ENCODE results near the gene AOAH.

AOAH gene

GRCh38 chr7:36568452-36568849 lies 155.8 kb downstream of the AOAH start:
- Histone ChIP-seq H3K27me3 (ENCODE audit: insufficient read depth, low read length, poor library complexity) (no peaks in the 10 kb centered on the region), H2AFZ (ENCODE audit: low read depth, low read length) (peak overlapping the region; percentile 10; the same call in 1 of the 2 replicates), H3K4me1 (ENCODE audit: insufficient read depth, low read length) (peaks cover 54% of the 10 kb centered on the region), H4K20me1 (ENCODE audit: insufficient read depth, low read length) (no peaks in the 10 kb centered on the region), H3K36me3 (ENCODE audit: insufficient read depth, low read length) (no peaks in the 10 kb centered on the region), H3K79me2 (ENCODE audit: insufficient read depth, low read length) (no peaks in the 10 kb centered on the region), H3K4me3 (ENCODE audit: low read depth in 1 of 2, low read length in 2 of 2) (no peak overlapping the region), H3K9me3 (ENCODE audit: insufficient read depth, low read length, severe bottlenecking) (no peaks in the 10 kb centered on the region), H3K9ac (ENCODE audit: low read depth, low read length) (no peak overlapping the region), H3K4me2 (ENCODE audit: insufficient read depth, low read length) (no peak overlapping the region), H3K27ac (ENCODE audit: low read length) (peak overlapping the region; percentile 17)
- ATAC-seq (ENCODE audit: insufficient read depth, low read depth), result no peak
- DNase-seq, result no peak
- TF ChIP-seq CTCF (IDR thresholded peaks at IDR 0.05; ENCODE audit: borderline replicate concordance, extremely low read depth, low read length, poor library complexity, severe bottlenecking) (no peak), EZH2 (IDR thresholded peaks at IDR 0.05; ENCODE audit: borderline replicate concordance, low read depth, low read length, severe bottlenecking) (no peak)

- Histone ChIP-seq H3K27me3 (ENCODE audit: insufficient read depth, low read length, poor library complexity) (no peaks in the 10 kb centered on the region), H3K27ac (ENCODE audit: low read length) (peak overlapping the region; percentile 17; the same call in 1 of the 2 replicates), H3K9ac (ENCODE audit: low read depth, low read length) (no peak overlapping the region), H3K9me3 (ENCODE audit: insufficient read depth, low read length, severe bottlenecking) (no peaks in the 10 kb centered on the region), H3K4me1 (ENCODE audit: insufficient read depth, low read length) (peaks cover 49% of the 10 kb centered on the region), H3K4me3 (ENCODE audit: low read depth in 1 of 2, low read length in 2 of 2) (no peak overlapping the region), H3K79me2 (ENCODE audit: insufficient read depth, low read length) (no peaks in the 10 kb centered on the region), H2AFZ (ENCODE audit: low read depth, low read length) (no peak overlapping the region), H4K20me1 (ENCODE audit: insufficient read depth, low read length) (no peaks in the 10 kb centered on the region), H3K4me2 (ENCODE audit: insufficient read depth, low read length) (no peak overlapping the region), H3K36me3 (ENCODE audit: insufficient read depth, low read length) (no peaks in the 10 kb centered on the region)
- no peak for TF ChIP-seq CTCF (IDR thresholded peaks at IDR 0.05; ENCODE audit: borderline replicate concordance, extremely low read depth, low read length, poor library complexity, severe bottlenecking)
- no peak for TF ChIP-seq EZH2 (IDR thresholded peaks at IDR 0.05; ENCODE audit: borderline replicate concordance, low read depth, low read length, severe bottlenecking)
- ATAC-seq (ENCODE audit: insufficient read depth, low read depth) (no peak), DNase-seq (no peak)
Measured at GRCh38 chr7:36567699-36568451, 156.4 kb downstream of the AOAH start.

- Histone ChIP-seq H4K20me1 (ENCODE audit: insufficient read depth, low read length) (no peaks in the 10 kb centered on the region), H3K79me2 (ENCODE audit: insufficient read depth, low read length) (no peaks in the 10 kb centered on the region), H3K27ac (ENCODE audit: low read length) (no peak overlapping the region), H3K4me3 (ENCODE audit: low read depth in 1 of 2, low read length in 2 of 2) (no peak overlapping the region), H3K4me2 (ENCODE audit: insufficient read depth, low read length) (no peak overlapping the region), H3K9me3 (ENCODE audit: insufficient read depth, low read length, severe bottlenecking) (no peaks in the 10 kb centered on the region), H3K4me1 (ENCODE audit: insufficient read depth, low read length) (peaks cover 31% of the 10 kb centered on the region), H3K9ac (ENCODE audit: low read depth, low read length) (no peak overlapping the region), H3K27me3 (ENCODE audit: insufficient read depth, low read length, poor library complexity) (no peaks in the 10 kb centered on the region), H2AFZ (ENCODE audit: low read depth, low read length) (no peak overlapping the region), H3K36me3 (ENCODE audit: insufficient read depth, low read length) (no peaks in the 10 kb centered on the region)
- TF ChIP-seq EZH2 (IDR thresholded peaks at IDR 0.05; ENCODE audit: borderline replicate concordance, low read depth, low read length, severe bottlenecking) (no peak), CTCF (IDR thresholded peaks at IDR 0.05; ENCODE audit: borderline replicate concordance, extremely low read depth, low read length, poor library complexity, severe bottlenecking) (no peak)
- DNase-seq (no peak), ATAC-seq (ENCODE audit: insufficient read depth, low read depth) (no peak)
Measured at GRCh38 chr7:36565792-36566356, 158.4 kb downstream of the AOAH start.

Measured in DND-41 (cell line).